GOT3 (cell line): ENCODE results near the gene LYL1.

Source experiments
- DNase-seq: peaks from one replicate; lab custom pipeline; 2025; ENCODE audit warnings: mixed read lengths; lab: John Stamatoyannopoulos, UW

LYL1 gene

GRCh38 chr19:13104848-13105711 is 2.4 kb upstream of the LYL1 start:
- no peak for DNase-seq

DNA sequence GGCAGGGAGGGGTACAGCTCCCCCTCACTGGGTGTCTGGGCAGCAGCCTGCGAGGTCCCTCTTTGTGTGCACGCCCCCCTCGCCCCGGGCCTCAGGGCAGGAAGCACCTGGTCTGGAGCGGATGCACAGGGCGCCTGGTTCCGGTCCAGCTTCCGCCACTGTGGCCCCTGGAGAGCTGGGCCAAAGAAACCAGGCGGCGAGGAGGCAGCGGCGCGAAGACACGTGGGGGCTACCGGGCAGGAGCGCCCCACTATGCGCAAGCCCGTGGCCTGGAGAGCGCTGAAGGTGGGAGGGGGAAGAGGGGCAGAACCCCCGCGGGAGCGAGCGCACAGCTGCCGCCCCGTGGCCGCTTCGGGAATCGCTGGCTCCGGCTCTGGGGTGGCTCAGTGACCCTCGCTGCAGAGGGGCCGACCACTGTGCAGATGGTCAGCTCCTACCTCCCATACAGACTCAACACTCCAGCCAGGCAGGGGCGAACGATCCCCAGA is 1.7 kb upstream of the LYL1 start:
- no peak for DNase-seq

- no peak for DNase-seq
Observed at GRCh38 chr19:13103581-13104359, 1.1 kb upstream of the LYL1 start.

- DNase-seq, result no peak
Observed at GRCh38 chr19:13102416-13102665, 317 bp downstream of the LYL1 start.

DNA sequence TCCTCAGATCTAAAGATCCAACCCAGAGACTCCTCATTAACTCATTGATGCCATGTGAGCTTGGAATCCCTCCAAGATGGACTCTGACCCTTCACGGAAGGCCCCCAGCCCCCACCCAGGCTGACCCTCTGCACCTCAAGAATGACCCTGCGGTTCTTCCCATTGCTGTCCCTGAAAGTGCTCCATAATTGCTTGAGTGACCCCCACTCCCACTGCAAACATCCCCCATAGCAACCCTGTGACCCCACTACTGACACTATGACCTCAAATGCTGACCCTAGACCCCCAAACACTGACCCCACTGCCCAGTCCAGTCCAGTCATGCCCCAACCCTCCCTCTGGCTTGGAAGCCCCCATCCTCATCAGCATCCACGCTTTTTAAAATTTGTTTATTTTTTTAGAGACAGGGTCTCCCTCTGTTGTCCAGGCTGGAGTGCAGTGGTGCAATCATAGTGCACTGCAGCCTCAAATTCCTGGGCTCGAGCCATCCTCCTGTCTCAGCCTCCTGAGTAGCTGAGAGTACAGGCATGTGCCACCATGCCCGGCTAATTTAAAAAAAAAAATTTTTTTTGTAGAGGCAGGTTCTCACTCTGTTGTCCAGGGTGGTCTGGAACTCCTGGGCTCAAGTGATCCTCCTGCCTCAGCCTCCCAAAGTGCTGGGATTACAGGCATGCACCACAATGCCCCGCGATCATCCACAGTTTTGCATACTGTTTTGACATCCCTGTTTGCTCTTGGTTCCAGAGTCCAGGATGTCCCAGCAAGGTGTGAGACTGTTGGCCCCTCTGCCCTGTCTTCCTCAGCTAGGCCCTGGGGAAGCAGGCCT is 855 bp downstream of the LYL1 start:
- DNase-seq, result no peak

DNA sequence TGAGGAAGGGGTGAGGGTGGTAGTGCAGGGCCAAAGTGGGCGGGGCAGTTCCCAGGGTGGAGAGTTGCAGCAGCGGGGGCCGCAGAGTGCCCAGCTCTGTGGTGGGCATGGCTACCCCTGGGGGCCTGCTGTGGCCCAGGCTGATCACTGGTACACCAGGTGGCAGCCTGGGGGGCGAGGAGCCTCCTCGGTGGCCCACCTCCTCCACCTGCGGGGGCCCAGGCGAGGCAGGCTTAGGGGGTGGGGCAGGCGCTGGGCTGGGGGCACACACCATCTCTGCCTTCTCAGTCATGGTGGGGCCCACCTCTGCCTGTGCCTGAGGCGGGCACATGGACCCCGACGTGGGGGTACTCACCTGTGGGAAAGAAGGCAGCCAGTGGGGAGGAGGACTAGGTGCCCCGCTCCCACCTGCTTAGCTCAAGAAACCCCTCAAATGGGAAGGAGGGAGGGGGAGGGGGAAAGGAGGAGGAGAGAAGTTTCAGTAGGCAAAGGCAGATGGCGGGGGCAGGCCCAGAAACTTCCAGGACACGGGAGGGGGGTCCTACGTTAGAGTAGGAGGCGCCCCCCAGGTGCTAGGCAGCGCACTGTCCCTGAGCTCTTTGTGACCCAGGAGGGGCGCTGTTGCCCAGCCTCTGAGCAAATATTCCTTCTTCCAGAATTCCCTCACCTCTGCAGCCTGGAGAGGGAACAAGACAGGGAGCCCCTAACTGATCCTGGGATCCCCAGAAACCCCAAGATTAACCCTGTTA is 1.6 kb downstream of the LYL1 start:
- DNase-seq, result no peak

- no peak for DNase-seq
Observed at GRCh38 chr19:13100031-13100588, 2.5 kb downstream of the LYL1 start.

- DNase-seq, result no peak
Observed at GRCh38 chr19:13099073-13099999, 3.3 kb downstream of the LYL1 start.

DNA sequence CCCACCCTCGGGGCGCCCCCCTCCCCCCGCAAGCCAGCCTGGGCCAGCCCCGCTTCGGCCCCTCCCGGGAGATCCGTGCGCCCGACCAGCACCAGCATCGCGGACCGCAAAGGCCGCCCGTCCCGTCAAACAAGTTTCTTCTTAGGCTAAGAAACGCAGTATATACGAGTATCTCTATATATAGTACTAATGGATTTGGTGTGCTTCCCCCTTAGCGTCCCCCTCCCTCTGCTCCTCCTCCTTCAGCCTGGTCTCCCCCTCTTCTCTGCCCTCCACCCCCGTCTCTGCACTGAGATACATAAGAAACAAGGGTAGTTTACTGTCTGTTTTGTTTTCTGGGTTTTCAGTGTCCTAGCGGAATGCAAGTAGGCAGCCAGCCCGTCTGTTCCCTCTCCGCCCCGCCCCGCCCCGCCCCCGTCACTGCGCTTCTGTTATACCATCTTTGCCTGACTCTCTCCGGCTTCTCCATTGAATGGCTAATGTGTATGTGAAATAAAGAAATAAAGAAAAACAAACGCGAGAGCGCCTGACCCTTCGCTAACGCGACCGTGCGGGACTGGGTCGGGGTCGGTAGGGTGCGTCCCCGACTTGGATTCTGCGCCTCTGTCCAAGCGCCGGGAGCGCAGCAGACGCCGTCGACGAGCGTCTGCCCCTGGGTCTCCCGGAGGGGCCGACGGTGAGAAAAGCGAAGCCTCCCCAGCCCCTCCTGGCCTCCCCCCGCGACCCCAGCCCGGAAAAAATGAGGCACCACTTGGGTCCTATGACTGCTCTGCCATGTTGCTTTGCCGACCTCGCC is 4.2 kb downstream of the LYL1 start:
- no peak for DNase-seq

- DNase-seq, result no peak
Observed at GRCh38 chr19:13097463-13098258, 5.0 kb downstream of the LYL1 start.

GRCh38 chr19:13097033-13097462 is 5.6 kb downstream of the LYL1 start:
- no peak for DNase-seq

DNA sequence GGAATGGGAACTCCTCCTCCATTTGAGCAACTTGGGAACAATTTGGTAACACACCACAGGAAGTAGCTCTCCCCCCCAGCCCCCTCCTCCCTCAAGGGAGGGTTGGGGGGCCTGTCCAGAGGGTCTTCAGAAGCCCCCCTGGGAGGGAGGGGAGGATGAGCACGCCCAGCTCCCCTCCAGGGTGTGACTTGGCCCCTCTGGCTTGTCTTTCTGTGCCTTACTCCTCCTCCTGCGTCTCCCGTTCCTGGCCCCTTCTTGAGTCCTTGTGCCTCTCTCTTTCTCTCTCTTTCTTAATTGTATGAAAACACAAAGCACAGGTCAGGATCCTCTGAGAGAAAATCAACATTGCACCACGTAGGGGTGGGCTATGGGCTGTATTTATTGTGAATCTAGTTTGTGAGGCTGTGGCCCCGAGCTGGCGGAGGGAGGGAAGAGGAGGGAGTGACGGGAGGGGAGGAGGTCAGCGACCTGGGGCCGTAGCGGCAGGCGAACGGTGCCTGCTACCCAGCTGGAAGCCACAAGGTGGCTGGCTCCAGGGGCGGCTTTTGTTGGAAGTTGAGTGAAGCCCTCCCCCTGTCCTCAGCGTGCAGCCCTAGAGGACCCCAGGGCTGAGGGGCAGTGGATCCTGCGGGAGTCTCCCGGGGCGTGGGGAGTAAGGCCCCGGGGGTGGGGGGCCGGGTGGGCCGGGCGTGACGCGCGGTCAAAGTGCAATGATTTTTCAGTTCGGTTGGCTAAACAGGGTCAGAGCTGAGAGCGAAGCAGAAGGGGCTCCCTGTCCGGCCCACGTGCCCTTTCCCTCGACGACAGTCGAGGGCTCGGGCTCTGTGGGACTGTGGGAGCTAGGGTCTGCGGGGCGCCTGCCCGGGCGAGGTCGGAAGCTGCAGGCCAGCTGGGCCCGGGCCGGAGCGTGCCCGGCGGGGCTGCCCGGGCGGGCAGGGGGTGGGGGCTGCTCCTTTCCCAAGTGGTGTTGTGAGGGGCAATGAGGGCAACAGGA is 6.4 kb downstream of the LYL1 start:
- DNase-seq, result no peak

- DNase-seq, result no peak
Observed at GRCh38 chr19:13095393-13095784, 7.3 kb downstream of the LYL1 start.

GRCh38 chr19:13094771-13095392 is 7.8 kb downstream of the LYL1 start:
- no peak for DNase-seq

DNA sequence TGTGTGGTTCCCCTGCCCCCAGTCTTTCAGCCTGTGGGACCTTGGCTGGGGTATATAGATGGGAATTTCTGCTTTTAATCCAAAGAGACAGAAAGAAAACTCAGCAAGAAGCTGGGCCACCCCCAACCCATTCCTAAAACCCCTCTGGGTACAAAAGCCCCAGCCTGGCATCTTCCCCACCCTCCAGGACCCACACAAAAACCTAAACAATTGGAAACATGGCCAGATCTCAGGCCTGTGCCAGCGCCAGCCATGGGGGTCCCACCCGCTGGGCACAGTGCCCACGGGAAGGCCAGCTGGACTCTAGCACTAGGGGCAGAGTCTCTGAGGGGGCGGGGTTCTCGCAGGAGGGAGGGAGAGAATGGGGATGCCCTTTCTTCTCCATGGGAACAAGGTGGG is 8.6 kb downstream of the LYL1 start:
- DNase-seq, result no peak

DNA sequence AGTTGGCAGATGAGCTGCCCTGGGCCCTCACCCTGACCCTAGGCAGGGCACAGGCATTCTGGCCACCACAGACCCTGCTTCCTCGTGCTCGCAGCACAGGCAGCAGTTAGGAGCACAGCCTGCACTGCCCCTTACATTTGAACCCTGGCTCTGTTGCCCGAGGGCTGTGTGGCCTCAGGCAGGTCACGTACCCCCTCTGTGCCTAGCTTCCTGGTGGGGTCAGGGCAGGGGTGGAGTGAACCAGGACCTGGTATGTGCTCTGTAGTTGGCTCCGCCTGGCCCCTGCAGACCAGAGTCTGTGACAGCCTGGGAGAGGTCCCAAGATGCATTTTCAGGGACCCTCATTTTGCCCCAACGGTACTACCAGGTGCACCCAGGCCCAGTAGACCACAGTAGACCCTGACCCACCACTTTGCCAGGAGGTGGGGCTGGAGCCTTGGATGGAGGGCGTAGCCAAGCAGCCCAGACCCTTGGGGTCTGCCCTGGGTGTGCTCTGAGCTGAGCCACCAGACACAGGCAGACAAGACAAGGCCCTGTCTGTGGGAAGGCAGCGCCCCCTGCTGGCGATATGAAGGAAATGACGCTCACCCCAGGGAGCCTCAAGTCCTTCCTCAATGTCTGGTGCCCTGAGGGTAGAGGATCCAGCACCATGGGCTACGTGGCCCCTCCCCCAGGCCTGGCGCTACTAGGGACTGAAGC is 9.1 kb downstream of the LYL1 start:
- DNase-seq, result no peak
